MCF 10A (cell line): ENCODE measurements around the gene PINK1. TPM values are rescaled to one million over a fixed set of nuclear protein-coding genes. Genes with fewer than 3 reads are reported as not detected.

Experiments
- BruUV-seq: library from RNA; stranded (reverse); fragments of 400-500 nt; replicated peaks from 2 replicates; lab custom pipeline; 2021; lab: Mats Ljungman, UMichigan
- CTCF ChIA-PET: fragments of 300-600 bp; sonication (Branson Sonifier 250); formaldehyde crosslinking; extraction: SDS; loops from one replicate; lab custom pipeline; 2021; ENCODE audit warnings: antibody characterized with exemption, inconsistent platforms; lab: Yijun Ruan, JAX
- POLR2A ChIA-PET: fragments of 300-600, 350-650 bp; sonication (Branson Sonifier 250); formaldehyde crosslinking; extraction: SDS; loops from one replicate; lab custom pipeline; 2020; ENCODE audit warnings: antibody characterized with exemption, inconsistent platforms; lab: Yijun Ruan, JAX
- DNase-seq: peaks from one replicate; pipeline ENCODE4 v3.0.0-alpha.2; 2018; ENCODE audit not compliant: unreplicated experiment
- H3K27ac Mint-ChIP-seq: one replicate; pipeline ENCODE4 v1.8.0; 2022; ENCODE audit warnings: mild to moderate bottlenecking, low read depth, mixed read lengths; ENCODE audit not compliant: unreplicated experiment
- H3K27me3 Mint-ChIP-seq: one replicate; pipeline ENCODE4 v1.8.0; 2022; ENCODE audit warnings: mixed read lengths; ENCODE audit not compliant: insufficient read depth, unreplicated experiment
- H3K36me3 Mint-ChIP-seq: one replicate; pipeline ENCODE4 v1.8.0; 2022; ENCODE audit warnings: mild to moderate bottlenecking, moderate library complexity, mixed read lengths; ENCODE audit not compliant: insufficient read depth, unreplicated experiment
- H3K4me1 Mint-ChIP-seq: one replicate; pipeline ENCODE4 v1.8.0; 2022; ENCODE audit warnings: mixed read lengths; ENCODE audit not compliant: insufficient read depth, unreplicated experiment
- H3K4me3 Mint-ChIP-seq: one replicate; pipeline ENCODE4 v1.8.0; 2022; ENCODE audit warnings: mild to moderate bottlenecking, moderate library complexity, mixed read lengths; ENCODE audit not compliant: unreplicated experiment
- H3K9me3 Mint-ChIP-seq: one replicate; pipeline ENCODE4 v1.8.0; 2022; ENCODE audit warnings: mixed read lengths; ENCODE audit not compliant: unreplicated experiment
- CTCF ChIP-seq: fragments of 200-600 bp; IDR thresholded peaks from one replicate; pipeline ENCODE4 v1.8.0; 2022; ENCODE audit warnings: antibody characterized with exemption, mild to moderate bottlenecking; ENCODE audit not compliant: unreplicated experiment
- intact Hi-C: fragments of 100-400 bp; cut with micrococcal nuclease; formaldehyde crosslinking; loops from 2 replicates; pipeline ENCODE4 v1.14.1; 2022
- total RNA-seq: library from RNA; stranded (reverse); gene quantifications from 2 replicates; pipeline ENCODE4 v1.2.3, GENCODE V29; 2022

The PINK1 gene
- total RNA-seq, 1 experiment from 2014 or later = 20.9 TPM

GRCh38 chr1:20610970-20611369 lies 22.3 kb upstream of the PINK1 start:
- ChIA-PET POLR2A (interaction anchor here (0.6 to 3.8 kb wide), 2 partner anchors 23 to 179 kb away, joined by 3 to 41 read pairs; partner anchors contain the start of gene PINK1), CTCF (interaction anchor here (0.7 to 1.2 kb wide), 3 partner anchors 21 to 36 kb away, joined by 3 to 4 read pairs (median 4); partner anchors contain the start of gene PINK1)
- no peaks in the 10 kb centered on the region for H3K27me3 Mint-ChIP-seq
- no peak for TF ChIP-seq CTCF
- H3K9me3 Mint-ChIP-seq = peaks cover 7% of the 10 kb centered on the region
- DNase-seq = no peak
- peaks cover 22% of the 10 kb centered on the region for H3K4me1 Mint-ChIP-seq
- no peak overlapping the region for H3K4me3 Mint-ChIP-seq
- intact Hi-C loops = no loop called here
- H3K36me3 Mint-ChIP-seq = peaks cover 6% of the 10 kb centered on the region
- BruUV-seq = no TSS peak
- no peak overlapping the region for H3K27ac Mint-ChIP-seq

- no peaks in the 10 kb centered on the region for H3K27me3 Mint-ChIP-seq
- peaks cover 7% of the 10 kb centered on the region for H3K9me3 Mint-ChIP-seq
- ChIA-PET POLR2A (interaction anchor here (0.6 to 3.8 kb wide), 3 partner anchors 22 to 179 kb away, joined by 3 to 41 read pairs (median 8); partner anchors contain the start of genes DDOST and PINK1), CTCF (interaction anchor here (0.7 to 1.2 kb wide), 3 partner anchors 20 to 37 kb away, joined by 3 to 4 read pairs (median 4); partner anchors contain the start of gene PINK1)
- H3K4me3 Mint-ChIP-seq = no peak overlapping the region
- H3K36me3 Mint-ChIP-seq = peaks cover 6% of the 10 kb centered on the region
- no peak for TF ChIP-seq CTCF
- no peak for DNase-seq
- no TSS peak for BruUV-seq
- peaks cover 22% of the 10 kb centered on the region for H3K4me1 Mint-ChIP-seq
- intact Hi-C loops = no loop called here
- H3K27ac Mint-ChIP-seq = peak overlapping the region; percentile 91
These were observed 21.6 kb upstream of the PINK1 start for GRCh38 chr1:20611652-20612051.

DNA sequence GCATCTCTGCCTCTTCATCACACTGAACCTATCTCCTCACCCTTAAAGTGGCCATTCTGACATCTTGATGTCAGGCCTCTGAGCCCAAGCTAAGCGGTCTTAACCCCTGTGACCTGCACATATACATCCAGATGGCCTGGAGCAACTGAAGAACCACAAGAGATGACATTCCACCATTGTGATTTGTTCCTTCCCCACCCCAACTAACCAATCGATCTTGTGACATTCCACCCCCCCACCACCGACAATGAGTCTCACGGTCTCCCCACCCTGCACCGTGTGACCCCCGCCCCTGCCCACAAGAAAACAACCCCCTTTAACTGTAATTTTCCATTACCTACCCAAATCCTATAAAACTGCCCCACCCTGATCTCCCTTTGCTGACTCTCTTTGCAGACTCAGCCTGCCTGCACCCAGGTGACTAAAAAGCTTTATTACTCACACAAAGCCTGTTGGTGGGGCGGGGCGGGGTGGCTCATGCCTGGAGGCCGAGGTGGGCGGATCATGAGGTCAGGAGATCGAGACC lies 21.0 kb upstream of the PINK1 start:
- H3K27me3 Mint-ChIP-seq = no peaks in the 10 kb centered on the region
- peaks cover 7% of the 10 kb centered on the region for H3K9me3 Mint-ChIP-seq
- no peak for TF ChIP-seq CTCF
- H3K36me3 Mint-ChIP-seq = peaks cover 6% of the 10 kb centered on the region
- peak; percentile 77 for DNase-seq
- BruUV-seq = no TSS peak
- ChIA-PET POLR2A (interaction anchor here (1.6 to 3.8 kb wide), 3 partner anchors 9 to 49 kb away, joined by 8 to 41 read pairs (median 12); partner anchors contain the start of genes DDOST and PINK1), CTCF (interaction anchor here (0.6 to 2.7 kb wide), 5 partner anchors 20 to 695 kb away, joined by 4 to 21 read pairs (median 5); no protein-coding TSS in a partner anchor)
- H3K4me3 Mint-ChIP-seq = no peak overlapping the region
- peaks cover 22% of the 10 kb centered on the region for H3K4me1 Mint-ChIP-seq
- intact Hi-C loops = no loop called here
- H3K27ac Mint-ChIP-seq = peak overlapping the region; percentile 91

GRCh38 chr1:20614131-20614579 lies 19.1 kb upstream of the PINK1 start:
- peaks cover 22% of the 10 kb centered on the region for H3K4me1 Mint-ChIP-seq
- no TSS peak for BruUV-seq
- peaks cover 6% of the 10 kb centered on the region for H3K36me3 Mint-ChIP-seq
- POLR2A ChIA-PET = interaction anchor here (0.6 to 3.8 kb wide), 9 partner anchors 10 to 172 kb away, joined by 3 to 41 read pairs (median 4); partner anchors contain the start of gene PINK1
- peaks cover 7% of the 10 kb centered on the region for H3K9me3 Mint-ChIP-seq
- no peak for TF ChIP-seq CTCF
- H3K4me3 Mint-ChIP-seq = no peak overlapping the region
- peak overlapping the region; percentile 91 for H3K27ac Mint-ChIP-seq
- H3K27me3 Mint-ChIP-seq = no peaks in the 10 kb centered on the region
- CTCF ChIA-PET = interaction anchor here (0.7 to 2.7 kb wide), 3 partner anchors 18 to 91 kb away, joined by 5 to 21 read pairs (median 10); no protein-coding TSS in a partner anchor
- intact Hi-C loops = no loop called here
- no peak for DNase-seq
